ENCODE data around the gene SETD1B.

GRCh38 chr12:121797937-121798786, 5.6 kb upstream of the SETD1B start:
- TF ChIP-seq, protein P1, sequence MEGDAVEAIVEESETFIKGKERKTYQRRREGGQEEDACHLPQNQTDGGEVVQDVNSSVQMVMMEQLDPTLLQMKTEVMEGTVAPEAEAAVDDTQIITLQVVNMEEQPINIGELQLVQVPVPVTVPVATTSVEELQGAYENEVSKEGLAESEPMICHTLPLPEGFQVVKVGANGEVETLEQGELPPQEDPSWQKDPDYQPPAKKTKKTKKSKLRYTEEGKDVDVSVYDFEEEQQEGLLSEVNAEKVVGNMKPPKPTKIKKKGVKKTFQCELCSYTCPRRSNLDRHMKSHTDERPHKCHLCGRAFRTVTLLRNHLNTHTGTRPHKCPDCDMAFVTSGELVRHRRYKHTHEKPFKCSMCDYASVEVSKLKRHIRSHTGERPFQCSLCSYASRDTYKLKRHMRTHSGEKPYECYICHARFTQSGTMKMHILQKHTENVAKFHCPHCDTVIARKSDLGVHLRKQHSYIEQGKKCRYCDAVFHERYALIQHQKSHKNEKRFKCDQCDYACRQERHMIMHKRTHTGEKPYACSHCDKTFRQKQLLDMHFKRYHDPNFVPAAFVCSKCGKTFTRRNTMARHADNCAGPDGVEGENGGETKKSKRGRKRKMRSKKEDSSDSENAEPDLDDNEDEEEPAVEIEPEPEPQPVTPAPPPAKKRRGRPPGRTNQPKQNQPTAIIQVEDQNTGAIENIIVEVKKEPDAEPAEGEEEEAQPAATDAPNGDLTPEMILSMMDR (IDR thresholded peaks at IDR 0.05) = no peak
- no peak for TF ChIP-seq ZFX (IDR thresholded peaks at IDR 0.05; ENCODE audit: borderline replicate concordance)
